HAP-1 (cell line): ENCODE measurements around the gene CPT1A.
A peak's percentile ranks its signal among the peaks of the same experiment; 100 is the strongest.

Experiments
- DNase-seq, 2 experiments: peaks; one replicate each; pipeline ENCODE4 v3.0.0-alpha.2; 2016 to 2020; ENCODE audit warnings: low spot score in 2 of 2
- H3K27me3 ChIP-seq: fragments of 250-450 bp; sonication (Bioruptor Pico); 2 replicates; pipeline ENCODE4 v1.5.1; 2020; ENCODE audit warnings: low read depth, mild to moderate bottlenecking, moderate library complexity
- H3K36me3 ChIP-seq: fragments of 250-450 bp; sonication (Bioruptor Pico); replicated peaks from 2 replicates; pipeline ENCODE4 v1.5.1; 2020; ENCODE audit warnings: mild to moderate bottlenecking
- H3K4me1 ChIP-seq: fragments of 250-450 bp; sonication (Bioruptor Pico); 2 replicates; pipeline ENCODE4 v1.5.1; 2020; ENCODE audit warnings: mild to moderate bottlenecking
- H3K4me3 ChIP-seq: fragments of 250-450 bp; sonication (Bioruptor Pico); 2 replicates; pipeline ENCODE4 v1.5.1; 2020; ENCODE audit warnings: mild to moderate bottlenecking, moderate library complexity
- H3K9me3 ChIP-seq: fragments of 250-450 bp; sonication (Bioruptor Pico); 2 replicates; pipeline ENCODE4 v1.5.1; 2020; ENCODE audit warnings: mild to moderate bottlenecking, moderate library complexity
- in situ Hi-C: fragments of 300-500 bp; cut with MboI; formaldehyde crosslinking; loops from 3 replicates; pipeline ENCODE4 v1.14.3; 2020; ENCODE audit warnings: low sequenced_read_pairs, inconsistent platforms, mixed read lengths

Gene CPT1A

GRCh38 chr11:68843703-68844312 is 2.1 kb upstream of the CPT1A start:
- in situ Hi-C loops = no loop called here
- H3K9me3 ChIP-seq = no peaks in the 10 kb centered on the region
- H3K36me3 ChIP-seq = no peaks in the 10 kb centered on the region
- H3K4me3 ChIP-seq = peak overlapping the region; percentile 15
- no peaks in the 10 kb centered on the region for H3K27me3 ChIP-seq
- peak; percentile 55 to 85 for DNase-seq
- peaks cover 26% of the 10 kb centered on the region for H3K4me1 ChIP-seq

- Histone ChIP-seq H3K4me3 (no peak overlapping the region; the same call in 1 of the 2 replicates), H3K36me3 (no peaks in the 10 kb centered on the region), H3K27me3 (no peaks in the 10 kb centered on the region), H3K4me1 (peaks cover 32% of the 10 kb centered on the region), H3K9me3 (no peaks in the 10 kb centered on the region)
- in situ Hi-C loops = no loop called here
- DNase-seq = no peak
Measured at GRCh38 chr11:68843052-68843561, 1.4 kb upstream of the CPT1A start.

GRCh38 chr11:68842427-68843051 is 823 bp upstream of the CPT1A start:
- DNase-seq = no peak
- Histone ChIP-seq H3K4me1 (peaks cover 33% of the 10 kb centered on the region), H3K27me3 (no peaks in the 10 kb centered on the region), H3K4me3 (no peak overlapping the region), H3K36me3 (no peaks in the 10 kb centered on the region), H3K9me3 (no peaks in the 10 kb centered on the region)
- in situ Hi-C loops = no loop called here

- H3K4me3 ChIP-seq = peak overlapping the region; percentile 70
- no peaks in the 10 kb centered on the region for H3K27me3 ChIP-seq
- peak; percentile 51 to 58 for DNase-seq
- peaks cover 33% of the 10 kb centered on the region for H3K4me1 ChIP-seq
- peaks cover 2% of the 10 kb centered on the region; the same call in 1 of the 2 replicates for H3K36me3 ChIP-seq
- in situ Hi-C loops = no loop called here
- H3K9me3 ChIP-seq = no peaks in the 10 kb centered on the region
Measured at GRCh38 chr11:68840661-68841653, 759 bp downstream of the CPT1A start.

- Histone ChIP-seq H3K9me3 (no peaks in the 10 kb centered on the region), H3K4me1 (peaks cover 33% of the 10 kb centered on the region), H3K4me3 (peak overlapping the region; percentile 70), H3K27me3 (no peaks in the 10 kb centered on the region), H3K36me3 (peaks cover 2% of the 10 kb centered on the region; the same call in 1 of the 2 replicates)
- in situ Hi-C loops = no loop called here
- peak; percentile 61 to 68 for DNase-seq
Measured at GRCh38 chr11:68839911-68840641, 1.6 kb downstream of the CPT1A start.

- in situ Hi-C loops = no loop called here
- peak; percentile 91 to 98 for DNase-seq
- H3K9me3 ChIP-seq = no peaks in the 10 kb centered on the region
- peaks cover 2% of the 10 kb centered on the region; the same call in 1 of the 2 replicates for H3K36me3 ChIP-seq
- peaks cover 30% of the 10 kb centered on the region for H3K4me1 ChIP-seq
- peak overlapping the region; percentile 70 for H3K4me3 ChIP-seq
- H3K27me3 ChIP-seq = no peaks in the 10 kb centered on the region
Measured at GRCh38 chr11:68839054-68839865, 2.5 kb downstream of the CPT1A start.

- Histone ChIP-seq H3K9me3 (no peaks in the 10 kb centered on the region), H3K4me1 (peaks cover 24% of the 10 kb centered on the region), H3K27me3 (no peaks in the 10 kb centered on the region), H3K4me3 (peak overlapping the region; percentile 70), H3K36me3 (peaks cover 2% of the 10 kb centered on the region; the same call in 1 of the 2 replicates)
- in situ Hi-C loops = no loop called here
- no peak for DNase-seq
Measured at GRCh38 chr11:68838572-68838964, 3.1 kb downstream of the CPT1A start.

- Histone ChIP-seq H3K4me3 (no peak overlapping the region), H3K4me1 (peaks cover 18% of the 10 kb centered on the region), H3K9me3 (no peaks in the 10 kb centered on the region), H3K36me3 (peaks cover 2% of the 10 kb centered on the region; the same call in 1 of the 2 replicates), H3K27me3 (no peaks in the 10 kb centered on the region)
- no peak for DNase-seq
- in situ Hi-C loops = no loop called here
Measured at GRCh38 chr11:68837583-68838571, 3.8 kb downstream of the CPT1A start.

GRCh38 chr11:68835749-68836148 is 6.0 kb downstream of the CPT1A start:
- no peak overlapping the region for H3K4me3 ChIP-seq
- no peaks in the 10 kb centered on the region for H3K9me3 ChIP-seq
- H3K36me3 ChIP-seq = peaks cover 2% of the 10 kb centered on the region; the same call in 1 of the 2 replicates
- DNase-seq = no peak
- in situ Hi-C loops = no loop called here
- H3K27me3 ChIP-seq = no peaks in the 10 kb centered on the region
- peaks cover 14% of the 10 kb centered on the region for H3K4me1 ChIP-seq

- Histone ChIP-seq H3K4me3 (no peak overlapping the region), H3K9me3 (no peaks in the 10 kb centered on the region), H3K36me3 (peaks cover 2% of the 10 kb centered on the region; the same call in 1 of the 2 replicates), H3K4me1 (peaks cover 13% of the 10 kb centered on the region), H3K27me3 (no peaks in the 10 kb centered on the region)
- in situ Hi-C loops = no loop called here
- DNase-seq = no peak
Measured at GRCh38 chr11:68835328-68835727, 6.4 kb downstream of the CPT1A start.

- Histone ChIP-seq H3K36me3 (peaks cover 2% of the 10 kb centered on the region; the same call in 1 of the 2 replicates), H3K4me3 (no peak overlapping the region), H3K27me3 (no peaks in the 10 kb centered on the region), H3K9me3 (no peaks in the 10 kb centered on the region), H3K4me1 (no peaks in the 10 kb centered on the region)
- in situ Hi-C loops = no loop called here
- DNase-seq = no peak
Measured at GRCh38 chr11:68832476-68833181, 9.1 kb downstream of the CPT1A start.
